ENCODE results near the gene TXNRD3.
"Not testable (repeated sequence)": the region's sequence is repeated elsewhere in the genome, so short reads cannot be mapped to it uniquely, and the experiment has no call there.

The TXNRD3 gene

GRCh38 chr3:126612479-126613205 lies 42.3 kb downstream of the TXNRD3 start:
- in situ Hi-C loops (cut with HindIII; ENCODE audit: low sequenced_read_pairs): no loop called here
- H3K4me3 ChIP-seq (ENCODE audit: low read depth, low read length): no peak overlapping the region
- TF ChIP-seq, protein P1, sequence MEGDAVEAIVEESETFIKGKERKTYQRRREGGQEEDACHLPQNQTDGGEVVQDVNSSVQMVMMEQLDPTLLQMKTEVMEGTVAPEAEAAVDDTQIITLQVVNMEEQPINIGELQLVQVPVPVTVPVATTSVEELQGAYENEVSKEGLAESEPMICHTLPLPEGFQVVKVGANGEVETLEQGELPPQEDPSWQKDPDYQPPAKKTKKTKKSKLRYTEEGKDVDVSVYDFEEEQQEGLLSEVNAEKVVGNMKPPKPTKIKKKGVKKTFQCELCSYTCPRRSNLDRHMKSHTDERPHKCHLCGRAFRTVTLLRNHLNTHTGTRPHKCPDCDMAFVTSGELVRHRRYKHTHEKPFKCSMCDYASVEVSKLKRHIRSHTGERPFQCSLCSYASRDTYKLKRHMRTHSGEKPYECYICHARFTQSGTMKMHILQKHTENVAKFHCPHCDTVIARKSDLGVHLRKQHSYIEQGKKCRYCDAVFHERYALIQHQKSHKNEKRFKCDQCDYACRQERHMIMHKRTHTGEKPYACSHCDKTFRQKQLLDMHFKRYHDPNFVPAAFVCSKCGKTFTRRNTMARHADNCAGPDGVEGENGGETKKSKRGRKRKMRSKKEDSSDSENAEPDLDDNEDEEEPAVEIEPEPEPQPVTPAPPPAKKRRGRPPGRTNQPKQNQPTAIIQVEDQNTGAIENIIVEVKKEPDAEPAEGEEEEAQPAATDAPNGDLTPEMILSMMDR (IDR thresholded peaks at IDR 0.05; ENCODE audit: low read depth, low read length, missing control alignments): no peak
- DNase-seq (ENCODE audit: low read depth): no peak

DNA sequence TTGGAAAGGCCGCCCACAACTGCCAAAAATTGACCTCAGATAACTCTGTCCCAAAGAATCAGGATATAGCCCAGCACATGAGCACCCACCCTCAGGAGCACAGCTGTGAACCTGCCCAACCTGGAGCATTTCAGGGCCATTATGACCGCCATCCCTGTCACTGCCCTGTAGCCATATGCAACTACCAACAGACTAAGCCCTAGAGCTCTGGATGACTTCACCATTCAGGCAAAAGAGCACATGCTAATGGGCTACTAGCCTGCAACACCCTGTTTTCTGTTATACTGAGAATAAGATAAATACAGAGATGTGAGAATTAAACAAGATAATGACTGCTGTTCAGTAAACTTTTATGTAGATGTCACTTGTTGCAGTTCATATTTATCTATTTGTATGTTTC lies 45.0 kb downstream of the TXNRD3 start:
- no peak for DNase-seq (ENCODE audit: low read depth)
- TF ChIP-seq, protein P1 (IDR thresholded peaks at IDR 0.05; ENCODE audit: low read depth, low read length, missing control alignments): no peak
- H3K4me3 ChIP-seq (ENCODE audit: low read depth, low read length): no peak overlapping the region
- in situ Hi-C loops (cut with HindIII; ENCODE audit: low sequenced_read_pairs): no loop called here

DNA sequence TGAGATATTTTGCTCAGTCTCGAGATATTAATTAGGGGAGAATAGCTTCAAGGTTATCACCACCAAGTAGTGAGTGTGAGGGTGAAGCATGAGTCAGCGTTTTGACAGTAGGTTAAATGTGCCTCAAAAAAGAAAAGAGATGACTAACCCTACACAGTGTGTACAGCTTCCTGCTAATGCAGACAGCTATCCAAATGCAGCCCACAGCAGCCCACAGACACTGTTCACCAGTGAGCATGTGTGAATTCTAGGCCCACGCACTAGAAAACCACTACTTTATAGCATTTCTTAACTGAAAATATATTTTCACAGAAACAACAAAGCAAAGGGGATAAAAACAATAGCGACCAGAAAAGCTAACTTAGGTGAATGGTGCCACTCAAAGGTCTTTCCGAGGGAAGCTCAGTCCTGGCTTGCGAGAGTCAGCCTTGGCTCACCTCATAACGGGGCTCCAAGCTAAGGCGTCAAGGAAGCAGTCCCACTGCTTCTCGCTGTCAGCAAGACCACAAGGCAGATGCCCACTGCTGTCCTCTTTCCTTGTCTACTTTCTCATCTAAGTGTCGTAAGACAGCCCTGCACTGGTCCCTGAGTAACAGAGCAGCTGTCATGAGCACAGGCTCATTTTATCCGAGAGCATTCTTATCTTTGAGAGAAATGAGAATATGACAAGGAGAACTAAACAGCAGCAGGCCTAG lies 47.6 kb downstream of the TXNRD3 start:
- TF ChIP-seq, protein P1 (IDR thresholded peaks at IDR 0.05; ENCODE audit: low read depth, low read length, missing control alignments): no peak
- DNase-seq (ENCODE audit: low read depth): no peak
- in situ Hi-C loops (cut with HindIII; ENCODE audit: low sequenced_read_pairs): no loop called here
- H3K4me3 ChIP-seq (ENCODE audit: low read depth, low read length): no peak overlapping the region

DNA sequence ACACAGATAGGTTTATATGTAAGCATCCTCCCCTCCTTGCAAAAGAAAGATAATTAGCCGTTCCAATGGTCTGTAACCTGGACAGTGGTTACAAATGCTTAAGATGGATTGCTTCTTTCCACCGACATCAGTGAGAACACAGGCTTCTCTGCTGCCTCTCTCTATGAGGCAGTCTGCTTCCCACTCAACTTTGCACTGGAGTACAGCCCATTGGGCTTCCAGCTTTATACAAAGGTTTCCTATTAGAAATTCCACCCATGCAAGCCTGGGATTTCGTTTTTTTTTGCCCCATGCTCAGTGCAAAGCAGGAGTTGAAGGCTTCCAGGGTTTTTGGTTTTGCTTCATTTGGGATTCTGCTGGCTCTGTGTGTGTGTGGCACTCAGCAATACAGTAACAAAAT lies 48.9 kb downstream of the TXNRD3 start:
- no peak for DNase-seq (ENCODE audit: low read depth)
- H3K4me3 ChIP-seq (ENCODE audit: low read depth, low read length): no peak overlapping the region
- TF ChIP-seq, protein P1 (IDR thresholded peaks at IDR 0.05; ENCODE audit: low read depth, low read length, missing control alignments): no peak
- in situ Hi-C loops (cut with HindIII; ENCODE audit: low sequenced_read_pairs): no loop called here

DNA sequence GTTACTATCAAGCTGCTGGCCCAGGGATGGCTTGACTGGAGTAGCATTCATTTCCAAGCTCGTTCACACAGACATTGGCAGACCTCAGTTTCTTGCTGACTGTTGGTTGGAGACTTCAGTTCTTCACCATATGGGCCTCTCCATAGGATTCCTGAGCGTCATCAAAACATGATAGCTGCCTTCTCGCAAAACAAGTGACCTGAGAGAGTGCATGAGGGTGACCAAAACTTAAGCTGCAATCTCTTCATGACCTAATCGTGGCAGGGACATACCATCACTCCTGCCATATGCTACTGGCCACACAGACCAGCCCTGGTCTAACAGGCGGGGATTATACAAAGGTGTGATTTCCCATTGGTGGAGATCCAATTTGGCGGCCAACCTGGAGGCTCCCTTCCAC lies 50.2 kb downstream of the TXNRD3 start:
- TF ChIP-seq, protein P1 (IDR thresholded peaks at IDR 0.05; ENCODE audit: low read depth, low read length, missing control alignments): no peak
- H3K4me3 ChIP-seq (ENCODE audit: low read depth, low read length): no peak overlapping the region
- no peak for DNase-seq (ENCODE audit: low read depth)
- in situ Hi-C loops (cut with HindIII; ENCODE audit: low sequenced_read_pairs): no loop called here

DNA sequence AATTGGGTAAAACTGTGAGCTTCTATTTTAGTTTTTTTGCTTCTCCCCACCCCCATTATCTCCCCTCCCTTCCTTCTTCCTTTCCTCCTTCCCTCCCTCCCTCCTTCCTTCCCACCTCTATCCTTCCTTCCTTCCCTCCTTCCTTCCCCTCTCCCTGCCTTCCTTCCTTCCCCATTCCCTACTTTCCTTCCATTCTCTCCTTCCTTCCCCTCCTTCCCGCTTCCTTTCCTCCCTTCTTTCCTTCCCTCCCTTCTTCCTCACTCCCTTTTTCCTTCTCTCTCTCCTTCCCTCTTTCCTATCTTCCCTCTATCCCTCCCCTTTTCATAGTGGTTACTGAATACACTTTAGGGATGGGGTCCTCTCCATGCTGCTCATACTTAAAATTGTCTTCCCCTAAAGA lies 55.8 kb downstream of the TXNRD3 start:
- H3K4me3 ChIP-seq (ENCODE audit: low read depth, low read length): no peak overlapping the region

DNA sequence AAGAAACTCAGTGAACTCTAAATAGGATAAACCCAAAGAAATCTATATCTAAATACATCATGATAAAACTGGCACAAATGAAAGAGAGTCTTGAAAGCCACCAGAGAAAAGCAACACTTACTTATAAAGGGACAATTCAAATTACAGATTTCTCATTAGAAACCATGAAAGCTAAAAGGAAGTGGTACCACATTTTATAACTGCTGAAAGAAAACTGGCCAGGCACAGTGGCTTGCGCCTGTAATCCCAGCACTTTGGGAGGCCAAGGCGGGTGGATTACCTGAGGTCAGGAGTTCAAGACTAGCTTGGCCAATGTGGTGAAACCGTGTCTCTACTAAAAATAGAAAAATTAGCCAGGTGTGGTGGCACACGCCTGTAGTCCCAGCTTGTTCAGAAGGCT lies 59.4 kb downstream of the TXNRD3 start:
- H3K4me3 ChIP-seq (ENCODE audit: low read depth, low read length); in situ Hi-C loops (cut with HindIII; ENCODE audit: low sequenced_read_pairs); DNase-seq (ENCODE audit: low read depth): not testable (repeated sequence)

More for the DNA sequence above, 55.8 kb downstream of the TXNRD3 start:
- TF ChIP-seq, protein P1 (IDR thresholded peaks at IDR 0.05; ENCODE audit: low read depth, low read length, missing control alignments): no peak
- in situ Hi-C loops (cut with HindIII; ENCODE audit: low sequenced_read_pairs): no loop called here
- no peak for DNase-seq (ENCODE audit: low read depth)

- H3K4me3 ChIP-seq (ENCODE audit: low read depth, low read length); in situ Hi-C loops (cut with HindIII; ENCODE audit: low sequenced_read_pairs); DNase-seq (ENCODE audit: low read depth): not testable (repeated sequence)
Observed at GRCh38 chr3:126591515-126591914, 63.4 kb downstream of the TXNRD3 start.
